ENCODE data around the gene PTPRH.

PTPRH gene

GRCh38 chr19:55208880-55209692 lies at the start of gene PTPRH:
PTPRH (minus strand) TSS chr19:55209501; CDS start chr19:55209433, 68 bp downstream.
- DNase-seq (ENCODE audit: low spot score), result no peak

DNA sequence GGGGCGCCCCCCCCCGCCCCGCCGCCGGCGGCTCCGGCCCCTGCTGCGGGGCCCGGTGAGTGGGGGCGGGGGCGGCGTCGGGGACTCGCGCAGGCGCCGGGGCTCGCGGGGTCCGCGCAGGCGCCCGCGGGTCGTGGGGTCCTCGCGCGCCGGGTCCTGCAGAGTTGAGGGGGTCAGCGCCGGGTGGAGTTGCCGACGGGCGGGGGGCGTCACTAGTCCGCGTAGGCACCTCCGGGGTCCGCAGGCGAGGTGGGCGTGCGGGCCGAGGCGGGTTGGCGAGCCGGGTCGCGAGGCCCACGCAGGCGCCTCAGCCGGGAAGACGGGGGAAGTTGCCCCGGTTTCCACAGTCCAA lies 49.2 kb upstream of the PTPRH start:
- no peak for DNase-seq (ENCODE audit: low spot score)

GRCh38 chr19:55257461-55258420 lies 48.4 kb upstream of the PTPRH start:
- no peak for DNase-seq (ENCODE audit: low spot score)

- DNase-seq (ENCODE audit: low spot score), result no peak
These were observed 47.5 kb upstream of the PTPRH start for GRCh38 chr19:55256562-55257460.

GRCh38 chr19:55255618-55256423 lies 46.5 kb upstream of the PTPRH start:
- no peak for DNase-seq (ENCODE audit: low spot score)

DNA sequence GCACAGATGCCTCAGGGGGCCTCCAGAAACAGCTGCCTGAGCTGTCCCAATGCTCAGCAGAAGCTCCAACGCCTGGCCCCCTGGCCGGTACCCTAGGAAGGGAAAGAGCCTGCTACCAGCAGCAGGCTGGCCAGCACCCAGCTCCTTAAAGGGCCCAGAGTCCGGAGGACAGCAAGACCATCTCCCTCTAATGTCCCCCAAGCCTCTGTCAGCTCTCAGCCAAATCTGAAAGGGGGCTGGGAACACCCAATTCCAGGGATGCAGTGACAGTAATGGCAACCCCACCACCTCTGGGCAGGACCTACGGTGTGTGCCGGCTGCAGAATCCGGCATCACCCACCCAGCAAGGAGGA lies 45.3 kb upstream of the PTPRH start:
- no peak for DNase-seq (ENCODE audit: low spot score)

DNA sequence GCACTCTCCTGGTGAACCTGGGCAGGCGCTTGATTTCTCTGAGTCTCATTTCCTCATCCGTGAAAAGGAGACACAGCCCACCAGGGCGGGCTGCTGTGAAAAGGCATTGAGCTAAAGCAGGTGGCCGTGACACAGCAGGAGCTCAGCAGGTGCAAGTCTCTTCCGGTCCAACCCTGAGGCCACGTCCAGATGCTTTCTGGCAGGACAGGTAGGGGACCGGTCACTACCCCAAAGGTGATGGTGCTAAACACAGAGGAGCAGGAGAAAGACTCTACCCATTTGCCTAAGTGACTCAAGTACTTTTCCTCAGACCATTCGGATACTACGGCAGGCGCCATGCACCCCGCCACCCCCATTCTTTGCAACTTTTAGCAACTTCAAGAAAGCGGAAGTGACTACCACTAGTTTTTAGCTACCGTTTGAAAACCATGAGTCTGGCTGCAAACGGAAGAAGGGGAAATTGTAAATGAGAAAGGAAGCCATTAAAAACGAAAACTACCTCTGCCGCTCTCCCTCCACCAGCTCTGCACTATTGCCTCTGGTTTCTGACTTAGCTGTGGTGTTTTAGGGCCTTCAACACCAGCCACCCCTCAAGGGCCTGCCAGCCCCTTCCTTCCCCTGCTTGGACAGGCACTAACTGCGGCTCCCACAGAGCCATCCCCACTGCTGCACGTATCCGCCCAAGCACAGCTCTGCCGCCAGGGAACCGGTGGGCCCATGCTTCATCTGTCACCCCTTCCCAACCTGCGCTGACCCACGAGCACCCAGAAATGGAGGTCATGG lies 44.7 kb upstream of the PTPRH start:
- DNase-seq (ENCODE audit: low spot score), result no peak

DNA sequence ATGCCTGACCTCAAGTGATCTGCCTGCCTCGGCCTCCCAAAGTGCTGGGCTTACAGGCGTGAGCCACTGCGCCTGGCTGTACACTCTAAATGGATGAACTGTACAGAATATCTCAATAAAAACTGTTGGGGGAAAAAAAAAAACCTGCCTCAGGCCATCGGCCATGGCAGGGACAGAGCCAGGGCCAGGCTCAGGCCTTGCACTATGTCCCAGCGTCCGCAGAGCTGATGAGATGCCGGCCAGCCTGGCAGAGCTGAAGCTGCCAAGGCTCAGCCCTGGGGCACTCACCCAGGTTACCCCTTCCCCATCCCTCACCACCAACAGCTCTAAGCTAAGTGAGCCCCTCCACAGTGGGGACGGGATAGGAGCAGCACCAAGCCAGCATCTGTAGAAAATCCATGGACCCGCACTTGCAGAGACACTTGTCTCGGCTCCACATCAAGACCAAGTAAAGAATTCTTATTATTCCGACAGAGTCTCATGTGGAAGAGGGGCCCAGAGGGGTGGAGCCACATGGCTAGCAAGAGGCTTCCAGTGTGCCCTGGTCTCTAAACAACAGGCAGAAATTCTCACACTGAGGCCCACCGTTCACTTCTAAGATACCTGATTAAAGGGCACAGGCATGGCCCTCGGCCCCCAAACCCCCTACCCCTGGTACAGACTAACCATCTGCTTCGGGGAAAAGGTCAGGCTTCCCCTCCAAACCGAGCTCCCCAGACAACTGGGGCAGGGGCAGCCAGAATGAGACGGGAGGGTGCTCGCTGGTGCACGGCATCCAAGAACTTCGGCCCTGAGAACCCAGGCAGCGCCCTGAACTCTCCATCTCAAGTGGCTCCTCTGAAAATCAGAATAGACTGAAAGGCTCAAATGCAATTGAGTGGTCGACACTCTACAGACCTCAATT lies 43.7 kb upstream of the PTPRH start:
- no peak for DNase-seq (ENCODE audit: low spot score)

DNA sequence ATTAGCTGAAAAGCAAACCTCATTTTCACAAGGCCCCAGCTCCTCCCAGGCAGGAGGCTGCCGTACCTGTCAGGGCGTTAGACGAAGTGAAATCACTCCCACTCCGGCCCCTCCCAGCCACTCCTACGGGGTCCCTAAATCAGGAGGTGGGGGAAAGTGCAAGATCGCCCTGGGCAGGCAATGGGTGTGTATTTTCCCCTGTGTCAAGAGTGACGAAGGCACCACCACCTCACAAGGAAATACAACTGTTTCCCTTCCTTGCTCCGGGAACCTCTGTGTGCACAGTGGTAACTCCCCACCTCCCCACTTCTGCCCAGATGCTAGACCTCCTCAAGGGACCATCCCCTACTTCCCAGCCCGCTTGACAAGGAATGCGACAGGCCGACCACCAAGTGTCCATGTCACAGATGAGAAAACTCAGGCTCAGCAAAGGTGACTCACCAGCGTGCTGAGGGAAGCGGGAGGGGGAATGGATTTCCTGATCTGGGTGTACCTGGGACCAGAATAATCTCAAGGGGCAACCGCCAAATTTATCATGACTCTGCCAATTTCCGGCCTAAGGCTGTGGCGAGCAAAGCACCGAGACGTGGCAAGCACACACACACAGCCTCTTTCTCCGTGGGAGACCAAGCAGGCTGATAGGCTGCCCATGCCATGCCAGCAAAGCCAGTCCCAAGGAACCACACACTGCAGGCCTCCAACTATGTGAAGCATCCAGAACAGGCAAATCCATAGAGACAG lies 42.2 kb upstream of the PTPRH start:
- DNase-seq (ENCODE audit: low spot score), result peak; percentile 18

DNA sequence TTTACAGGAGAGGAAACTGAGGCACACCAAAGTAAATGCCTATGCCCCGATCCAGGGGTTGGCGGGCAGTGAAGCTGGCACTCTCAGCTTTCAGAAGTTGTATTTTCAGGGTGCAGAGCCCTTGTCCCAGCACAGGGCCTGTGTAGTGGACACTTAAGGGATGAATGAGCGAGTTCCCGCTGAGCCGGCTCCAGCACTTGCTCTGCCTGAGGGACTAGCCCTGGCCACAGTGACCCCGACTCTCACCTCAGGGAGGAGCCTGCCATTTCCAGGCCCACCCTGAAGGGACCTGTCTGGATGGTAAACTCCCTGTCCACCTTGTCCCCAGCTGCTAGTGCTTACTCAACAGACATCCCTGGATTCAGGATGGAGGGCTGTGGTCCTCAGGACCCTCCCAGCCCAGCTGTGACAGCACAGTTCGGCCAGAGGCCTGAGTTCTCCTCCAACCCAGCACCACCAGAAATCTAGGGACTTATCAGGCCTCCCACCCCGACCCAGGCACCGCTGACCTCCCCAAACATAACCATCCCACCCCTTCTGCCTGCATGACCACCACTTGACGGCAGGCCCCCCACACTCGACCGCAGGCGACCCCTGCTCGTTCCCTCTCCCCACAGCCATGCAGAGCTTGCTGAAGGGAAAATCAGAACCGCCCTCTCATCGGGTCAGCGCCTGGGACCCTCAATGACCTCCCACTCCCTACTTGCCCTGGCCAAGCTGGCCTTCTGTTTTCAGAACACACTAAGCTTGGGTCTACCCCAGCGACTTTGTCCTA lies 41.1 kb upstream of the PTPRH start:
- DNase-seq (ENCODE audit: low spot score), result no peak

- DNase-seq (ENCODE audit: low spot score), result no peak
These were observed 40.5 kb upstream of the PTPRH start for GRCh38 chr19:55249841-55250240.

GRCh38 chr19:55248704-55249103 lies 39.4 kb upstream of the PTPRH start:
- no peak for DNase-seq (ENCODE audit: low spot score)

GRCh38 chr19:55248166-55248675 lies 38.9 kb upstream of the PTPRH start:
- DNase-seq (ENCODE audit: low spot score), result no peak

- no peak for DNase-seq (ENCODE audit: low spot score)
These were observed 38.4 kb upstream of the PTPRH start for GRCh38 chr19:55247621-55248099.

DNA sequence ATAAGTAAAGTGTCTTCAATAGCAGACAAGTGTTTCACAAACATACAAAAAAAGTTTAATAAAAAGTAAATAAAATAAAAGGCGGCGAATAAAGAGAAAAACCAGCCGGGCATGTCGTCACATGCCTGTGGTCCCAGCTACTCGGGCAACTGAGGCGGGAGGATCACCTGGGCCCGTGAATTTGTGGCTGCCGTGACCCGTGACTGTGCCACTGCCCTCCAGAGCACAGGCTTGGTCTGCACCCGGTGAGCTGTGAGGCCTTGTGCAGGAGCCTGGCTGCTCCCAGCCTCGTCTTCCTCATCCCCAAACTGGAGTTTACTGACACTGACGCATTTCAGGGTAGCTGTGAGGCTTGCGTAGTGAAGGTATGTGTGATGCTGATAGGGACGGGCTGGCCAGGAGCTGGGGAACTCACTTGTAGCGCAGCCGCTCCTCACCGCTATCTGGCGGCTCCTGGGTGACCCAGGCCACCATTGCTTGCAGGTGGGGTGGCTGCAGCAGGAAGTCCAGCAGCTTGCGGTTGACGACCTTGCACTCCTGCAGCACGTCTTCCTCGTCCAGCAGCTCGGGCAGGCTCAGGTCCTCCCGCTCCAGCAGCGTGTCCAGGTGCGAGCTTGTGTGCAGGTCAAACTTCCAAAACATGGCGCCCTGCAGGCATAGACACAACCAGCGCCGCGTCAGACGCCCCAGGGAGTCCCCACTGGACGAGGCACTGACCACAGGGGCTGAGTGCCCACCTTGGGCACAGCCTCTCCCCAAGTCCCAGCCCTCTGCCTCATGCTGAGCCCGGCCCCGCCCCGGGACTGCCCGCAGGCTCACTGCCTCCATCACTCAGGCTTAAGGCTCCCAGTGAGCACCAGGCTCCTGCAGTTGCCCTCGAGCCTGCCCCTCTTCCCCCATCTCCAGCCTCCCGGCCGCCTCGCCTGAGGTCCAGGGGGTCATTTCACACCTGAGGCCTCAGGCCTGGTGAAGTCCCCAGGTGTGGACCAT lies 37.5 kb upstream of the PTPRH start:
- DNase-seq (ENCODE audit: low spot score), result no peak

DNA sequence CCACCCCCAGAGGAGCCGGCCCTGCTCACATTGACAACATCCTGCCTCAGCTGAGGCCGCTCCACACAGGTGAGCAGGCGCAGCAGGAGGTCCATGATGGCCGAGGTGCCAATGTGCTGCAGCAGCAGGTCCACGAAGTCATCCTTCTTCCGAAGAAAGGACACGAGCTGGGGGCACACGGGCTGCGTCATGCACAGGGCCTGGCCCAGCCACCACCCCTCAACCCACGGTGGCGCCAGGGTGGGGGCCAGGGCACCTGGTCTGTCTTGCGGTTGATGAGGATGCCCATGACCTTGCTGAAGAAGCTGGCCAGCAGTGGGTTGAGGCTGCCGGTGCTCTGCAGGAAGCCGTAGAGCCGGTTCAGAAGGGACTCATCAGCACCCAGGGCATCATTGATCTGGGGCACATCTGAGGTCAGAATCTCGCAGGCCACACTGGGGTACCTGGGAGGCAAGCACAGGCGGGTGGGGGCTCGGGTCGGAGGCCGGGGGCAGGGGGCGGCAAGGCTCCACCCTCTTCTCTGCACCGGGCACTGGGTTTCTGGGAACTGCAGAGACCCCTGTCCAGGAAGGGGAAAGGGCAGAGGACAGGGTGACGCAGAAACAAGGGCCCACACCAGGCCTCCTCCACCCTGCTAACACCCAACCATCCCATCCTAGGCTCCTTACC lies 36.1 kb upstream of the PTPRH start:
- DNase-seq (ENCODE audit: low spot score), result no peak
